ENCODE results near the gene TBC1D16.

TBC1D16 gene

DNA sequence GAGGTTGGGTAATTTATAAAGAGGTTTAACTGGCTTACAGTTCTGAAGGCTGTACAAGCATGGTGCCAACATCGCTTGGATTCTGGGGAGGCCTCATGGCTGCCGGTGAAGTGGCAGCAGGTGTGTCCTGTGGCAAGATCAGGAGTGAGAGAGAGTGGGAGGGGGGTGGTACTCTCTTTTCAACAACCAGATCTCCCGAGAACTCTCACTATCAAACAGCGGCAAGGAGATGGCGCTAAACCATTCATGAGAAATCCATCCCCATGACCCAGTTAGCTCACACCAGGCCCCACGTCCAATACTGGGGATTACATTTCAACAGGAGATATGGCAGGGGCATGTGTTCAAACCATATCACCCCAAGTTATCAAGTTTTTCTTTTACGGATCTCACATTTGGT lies 152.5 kb downstream of the TBC1D16 start:
- DNase-seq (ENCODE audit: low read depth), result no peak
